Jurkat, Clone E6-1 (cell line): ENCODE measurements around the gene AZU1.
"Not testable (repeated sequence)": the region's sequence is repeated elsewhere in the genome, so short reads cannot be mapped to it uniquely, and the experiment has no call there.

Experiments used
- DNase-seq: peaks from one replicate; pipeline ENCODE4 v3.0.0-alpha.2; 2011; ENCODE audit warnings: low read depth, low spot score
- H3K4me3 ChIP-seq: 2 replicates; pipeline ENCODE4 v1.5.1; 2011; ENCODE audit warnings: mild to moderate bottlenecking, low read length, control low read depth, moderate library complexity

AZU1 gene

DNA sequence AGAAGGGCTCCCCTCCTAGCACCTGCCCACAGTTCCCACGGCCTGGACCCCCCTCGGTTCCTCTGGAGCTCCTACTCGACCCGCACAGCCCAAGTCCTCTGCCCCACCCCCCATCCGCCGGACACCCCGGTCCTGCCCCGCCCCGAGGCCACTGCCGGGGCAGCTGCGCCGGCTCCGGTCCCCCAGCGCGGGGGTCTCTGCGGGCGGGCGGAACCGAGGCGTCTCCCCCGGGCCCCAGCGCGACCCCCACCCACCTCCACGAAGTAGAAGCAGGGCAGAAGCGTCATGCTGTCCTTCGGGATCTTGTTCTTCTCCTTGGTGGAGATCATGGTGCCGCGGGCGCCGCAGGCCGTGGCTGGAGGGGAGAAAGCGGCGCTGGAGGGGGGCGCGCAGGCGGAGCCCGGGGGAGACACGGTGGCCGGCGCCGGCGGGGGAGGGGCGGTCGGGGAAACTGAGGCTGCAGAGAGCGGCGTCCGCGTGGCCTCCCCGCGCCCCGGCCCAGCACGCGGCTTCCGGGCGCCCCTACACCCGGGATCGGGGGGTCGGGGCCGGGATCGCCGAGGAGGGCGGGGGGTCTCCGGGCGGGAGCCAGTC lies 6.3 kb upstream of the AZU1 start:
- no peak overlapping the region for H3K4me3 ChIP-seq
- DNase-seq: no peak

- DNase-seq: no peak
Observed at GRCh38 chr19:821825-822503, 5.7 kb upstream of the AZU1 start, which contains the start of gene PLPPR3. Gene PLPPR3, minus strand, starts transcription at chr19:821955. Its CDS starts 396 bp downstream, at chr19:821559.

GRCh38 chr19:823565-824121 lies 4.0 kb upstream of the AZU1 start:
- no peak for DNase-seq
- no peak overlapping the region for H3K4me3 ChIP-seq

More at GRCh38 chr19:821825-822503, 5.7 kb upstream of the AZU1 start, which contains the start of gene PLPPR3:
- H3K4me3 ChIP-seq: no peak within 1 kb of the TSS

DNA sequence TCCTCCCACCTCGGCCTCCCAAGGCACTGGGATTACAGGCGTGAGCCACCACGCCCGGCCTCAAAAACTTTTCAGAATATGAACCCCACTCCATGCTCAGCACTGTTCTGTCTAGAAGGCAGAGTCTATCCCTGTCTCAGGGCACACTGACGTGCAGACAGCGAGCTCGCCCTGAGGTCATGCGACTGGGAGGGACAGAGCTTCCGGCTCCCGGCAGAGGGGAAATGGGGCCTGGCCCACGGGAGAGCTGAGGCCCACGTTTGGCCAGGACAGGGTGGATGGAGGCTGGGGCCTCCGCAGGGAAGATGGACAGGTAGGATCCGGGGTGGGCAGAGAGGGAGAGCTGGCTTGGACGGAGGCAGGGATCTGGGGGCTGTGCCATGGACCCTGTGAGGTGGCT lies 2.8 kb upstream of the AZU1 start:
- DNase-seq: no peak
- H3K4me3 ChIP-seq: no peak overlapping the region

GRCh38 chr19:825897-826644 lies 1.6 kb upstream of the AZU1 start:
- DNase-seq: no peak
- H3K4me3 ChIP-seq: no peak overlapping the region

DNA sequence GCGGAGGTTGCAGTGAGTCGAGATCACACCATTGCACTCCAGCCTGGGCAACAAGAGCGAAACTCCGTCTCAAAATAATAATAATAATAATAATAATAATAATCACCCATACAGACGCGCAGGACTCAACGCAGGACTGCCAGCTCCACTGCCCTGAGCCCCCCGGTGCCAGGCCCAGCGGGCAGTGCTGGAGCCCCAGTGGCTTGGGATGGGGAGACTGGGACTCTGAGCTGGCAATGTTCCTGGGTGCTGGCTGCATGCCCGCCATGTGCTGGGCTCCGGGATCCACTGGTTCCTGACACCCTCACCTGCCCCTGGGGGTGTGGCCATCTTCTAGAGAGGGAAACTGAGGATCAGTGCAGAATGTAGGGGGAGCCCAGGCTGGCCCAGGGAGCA lies 325 bp upstream of the AZU1 start:
- no peak for DNase-seq
- no peak overlapping the region for H3K4me3 ChIP-seq

GRCh38 chr19:829129-829758 lies 1.6 kb downstream of the AZU1 start:
- DNase-seq: no peak
- H3K4me3 ChIP-seq: no peak overlapping the region

GRCh38 chr19:831407-832369 lies 4.1 kb downstream of the AZU1 start:
- H3K4me3 ChIP-seq: no peak overlapping the region
- DNase-seq: no peak

- DNase-seq: no peak
- H3K4me3 ChIP-seq: no peak overlapping the region
Observed at GRCh38 chr19:834216-834615, 6.6 kb downstream of the AZU1 start.

GRCh38 chr19:835210-835810 lies 7.7 kb downstream of the AZU1 start:
- no peak for DNase-seq
- no peak overlapping the region for H3K4me3 ChIP-seq

DNA sequence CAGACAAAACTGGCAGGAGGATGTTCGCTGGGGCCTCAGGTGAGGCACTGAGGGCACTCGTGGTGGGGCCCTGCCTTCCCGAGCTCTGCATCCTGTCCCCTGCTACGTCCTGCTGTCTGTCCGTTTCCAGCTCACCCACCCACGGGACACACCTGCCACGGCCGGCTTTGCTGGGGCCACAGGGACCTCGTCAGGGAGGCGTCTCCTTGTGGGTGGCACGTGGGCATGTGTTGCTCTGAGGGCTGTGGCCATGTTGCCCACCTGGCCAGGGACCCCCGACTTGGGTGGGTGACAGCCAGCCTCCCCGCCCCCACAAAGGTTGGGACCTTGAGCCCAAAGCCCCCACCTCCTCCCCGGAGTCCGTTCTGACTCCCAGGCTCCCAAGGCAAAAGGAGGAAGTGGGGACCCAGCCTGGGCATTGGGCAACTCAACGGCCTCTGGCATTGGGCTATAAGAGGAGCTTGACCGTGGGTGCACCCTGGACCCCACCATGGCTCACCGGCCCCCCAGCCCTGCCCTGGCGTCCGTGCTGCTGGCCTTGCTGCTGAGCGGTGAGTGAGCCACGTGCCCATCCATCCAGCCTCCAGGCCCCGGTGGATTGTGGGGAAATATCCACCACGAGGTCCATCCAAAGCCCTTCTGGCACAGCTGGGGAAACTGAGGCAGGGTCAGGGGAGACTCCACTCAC lies 13.0 kb downstream of the AZU1 start, which contains the start of gene PRTN3:
TSS of gene PRTN3 (plus strand) at position 481 of the 688 bp plus-strand sequence. CDS start at position 491, 10 bp downstream.
- DNase-seq: no peak
- H3K4me3 ChIP-seq: no peak within 1 kb of the TSS

GRCh38 chr19:842802-843179 lies 15.2 kb downstream of the AZU1 start:
- DNase-seq, H3K4me3 ChIP-seq: not testable (repeated sequence)

GRCh38 chr19:843180-843835 lies 15.7 kb downstream of the AZU1 start:
- H3K4me3 ChIP-seq: no peak overlapping the region
- no peak for DNase-seq

- H3K4me3 ChIP-seq: no peak overlapping the region
- no peak for DNase-seq
Observed at GRCh38 chr19:843836-844545, 16.4 kb downstream of the AZU1 start.

GRCh38 chr19:844546-844971 lies 16.9 kb downstream of the AZU1 start:
- DNase-seq: peak; percentile 21
- no peak overlapping the region for H3K4me3 ChIP-seq
